ENCODE measurements around the gene HNRNPU. TPM values are rescaled to one million over a fixed set of nuclear protein-coding genes. Genes with fewer than 3 reads are reported as not detected.

HNRNPU gene
- total RNA-seq, 4 donors from 2014 or later = 275 to 441 (median 310) TPM

DNA sequence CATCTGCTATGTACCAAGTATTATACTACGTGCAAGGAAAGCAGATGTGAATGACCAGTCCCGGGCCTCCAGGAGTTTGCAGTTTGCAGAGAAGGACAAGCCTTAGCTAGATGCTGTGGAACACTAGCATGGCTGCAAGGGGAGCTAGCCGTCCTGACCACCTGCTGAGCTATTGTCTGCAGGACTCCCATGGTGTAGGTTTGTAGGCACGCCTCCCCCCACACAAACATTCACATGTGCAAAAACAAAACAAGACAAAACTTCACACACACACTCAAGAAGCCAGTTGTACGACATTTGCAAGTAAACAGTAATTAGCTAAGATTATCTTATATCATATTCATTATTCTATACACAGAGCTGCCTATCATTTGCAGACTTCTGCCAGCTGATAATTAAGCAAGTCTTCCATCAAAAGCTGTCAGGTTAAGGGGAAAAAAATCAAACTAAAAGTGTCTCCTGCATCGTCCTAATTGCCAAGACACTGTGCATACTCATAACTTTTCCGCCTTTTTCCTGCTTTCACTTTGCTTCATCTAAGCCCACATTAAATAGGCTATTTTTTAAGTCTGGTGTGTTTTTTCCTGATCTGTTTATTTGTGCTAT, 10.7 kb upstream of the HNRNPU start:
- Histone ChIP-seq H3K27ac (no peak overlapping the region), H3K4me3 (no peak overlapping the region), H3K36me3 (no peaks in the 10 kb centered on the region), H3K4me1 (no peaks in the 10 kb centered on the region), H3K27me3 (no peaks in the 10 kb centered on the region), H3K9me3 (no peaks in the 10 kb centered on the region)
- no peak for DNase-seq (ENCODE audit: low spot score in 2 of 2)
- TF ChIP-seq POLR2AphosphoS5 (IDR thresholded peaks at IDR 0.05) (no peak), EP300 (IDR thresholded peaks at IDR 0.05) (no peak), POLR2A (IDR thresholded peaks at IDR 0.05) (no peak)
- TF ChIP-seq, protein P1, sequence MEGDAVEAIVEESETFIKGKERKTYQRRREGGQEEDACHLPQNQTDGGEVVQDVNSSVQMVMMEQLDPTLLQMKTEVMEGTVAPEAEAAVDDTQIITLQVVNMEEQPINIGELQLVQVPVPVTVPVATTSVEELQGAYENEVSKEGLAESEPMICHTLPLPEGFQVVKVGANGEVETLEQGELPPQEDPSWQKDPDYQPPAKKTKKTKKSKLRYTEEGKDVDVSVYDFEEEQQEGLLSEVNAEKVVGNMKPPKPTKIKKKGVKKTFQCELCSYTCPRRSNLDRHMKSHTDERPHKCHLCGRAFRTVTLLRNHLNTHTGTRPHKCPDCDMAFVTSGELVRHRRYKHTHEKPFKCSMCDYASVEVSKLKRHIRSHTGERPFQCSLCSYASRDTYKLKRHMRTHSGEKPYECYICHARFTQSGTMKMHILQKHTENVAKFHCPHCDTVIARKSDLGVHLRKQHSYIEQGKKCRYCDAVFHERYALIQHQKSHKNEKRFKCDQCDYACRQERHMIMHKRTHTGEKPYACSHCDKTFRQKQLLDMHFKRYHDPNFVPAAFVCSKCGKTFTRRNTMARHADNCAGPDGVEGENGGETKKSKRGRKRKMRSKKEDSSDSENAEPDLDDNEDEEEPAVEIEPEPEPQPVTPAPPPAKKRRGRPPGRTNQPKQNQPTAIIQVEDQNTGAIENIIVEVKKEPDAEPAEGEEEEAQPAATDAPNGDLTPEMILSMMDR (IDR thresholded peaks at IDR 0.05) = no peak
- 80% methylated on average over 7 of the region's 7 CpGs for WGBS

DNA sequence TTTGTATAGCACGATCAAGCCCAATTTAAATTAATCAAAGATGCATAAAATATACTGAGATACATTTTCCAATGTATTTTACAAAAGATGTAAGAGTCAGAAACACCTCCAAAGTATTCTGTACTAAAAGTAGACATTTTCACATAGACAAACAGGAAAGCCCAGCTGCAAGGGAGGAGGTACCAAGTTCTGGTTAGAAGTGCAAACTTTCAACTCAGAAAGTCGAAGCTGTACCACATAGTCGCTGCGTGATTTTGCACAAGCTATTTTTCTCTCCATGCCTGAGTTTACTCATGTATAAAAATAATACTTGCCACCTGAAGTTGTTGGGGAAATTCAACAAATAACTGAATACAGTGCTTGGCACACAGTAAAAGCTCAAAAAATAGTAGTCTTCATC, 5.6 kb upstream of the HNRNPU start:
- Histone ChIP-seq H3K27ac (no peak overlapping the region), H3K27me3 (no peaks in the 10 kb centered on the region), H3K9me3 (no peaks in the 10 kb centered on the region), H3K4me1 (peaks cover 13% of the 10 kb centered on the region), H3K4me3 (no peak overlapping the region), H3K36me3 (no peaks in the 10 kb centered on the region)
- WGBS = 97% methylated on average over 4 of the region's 4 CpGs
- DNase-seq (ENCODE audit: low spot score in 2 of 2) = no peak
- TF ChIP-seq EP300 (IDR thresholded peaks at IDR 0.05) (no peak), POLR2AphosphoS5 (IDR thresholded peaks at IDR 0.05) (no peak), POLR2A (IDR thresholded peaks at IDR 0.05) (no peak)
- TF ChIP-seq, protein P1 (IDR thresholded peaks at IDR 0.05) = no peak

DNA sequence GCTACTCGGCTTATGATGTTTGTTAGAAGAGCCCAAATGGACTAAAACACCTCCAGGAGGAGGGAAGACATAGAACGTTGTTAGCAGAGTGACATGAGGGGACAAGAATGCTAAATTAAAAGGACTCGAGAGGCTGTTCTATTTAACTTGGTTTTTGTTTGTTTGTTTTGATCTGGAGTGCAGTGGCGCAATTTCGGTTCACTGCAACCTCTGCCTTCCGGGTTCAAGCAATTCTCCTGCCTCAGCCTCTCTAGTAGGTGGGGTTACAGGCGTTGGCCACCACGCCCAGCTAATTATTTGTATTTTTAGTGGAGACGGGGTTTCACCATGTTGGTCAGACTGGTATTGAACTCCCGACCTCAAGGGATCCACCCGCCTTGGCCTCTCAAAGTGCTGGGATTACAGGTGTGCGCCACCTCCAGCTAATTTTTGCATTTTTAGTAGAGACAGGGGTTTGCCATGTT, 5.1 kb upstream of the HNRNPU start:
- 92% methylated on average over 12 of the region's 12 CpGs for WGBS
- Histone ChIP-seq H3K27me3 (no peaks in the 10 kb centered on the region), H3K4me3 (no peak overlapping the region), H3K4me1 (peaks cover 14% of the 10 kb centered on the region), H3K27ac (no peak overlapping the region), H3K9me3 (no peaks in the 10 kb centered on the region), H3K36me3 (no peaks in the 10 kb centered on the region)
- TF ChIP-seq EP300 (IDR thresholded peaks at IDR 0.05) = no peak
- TF ChIP-seq POLR2A (IDR thresholded peaks at IDR 0.05) = no peak
- TF ChIP-seq, protein P1 (IDR thresholded peaks at IDR 0.05) = no peak
- no peak for TF ChIP-seq POLR2AphosphoS5 (IDR thresholded peaks at IDR 0.05)
- DNase-seq (ENCODE audit: low spot score in 2 of 2) = no peak

DNA sequence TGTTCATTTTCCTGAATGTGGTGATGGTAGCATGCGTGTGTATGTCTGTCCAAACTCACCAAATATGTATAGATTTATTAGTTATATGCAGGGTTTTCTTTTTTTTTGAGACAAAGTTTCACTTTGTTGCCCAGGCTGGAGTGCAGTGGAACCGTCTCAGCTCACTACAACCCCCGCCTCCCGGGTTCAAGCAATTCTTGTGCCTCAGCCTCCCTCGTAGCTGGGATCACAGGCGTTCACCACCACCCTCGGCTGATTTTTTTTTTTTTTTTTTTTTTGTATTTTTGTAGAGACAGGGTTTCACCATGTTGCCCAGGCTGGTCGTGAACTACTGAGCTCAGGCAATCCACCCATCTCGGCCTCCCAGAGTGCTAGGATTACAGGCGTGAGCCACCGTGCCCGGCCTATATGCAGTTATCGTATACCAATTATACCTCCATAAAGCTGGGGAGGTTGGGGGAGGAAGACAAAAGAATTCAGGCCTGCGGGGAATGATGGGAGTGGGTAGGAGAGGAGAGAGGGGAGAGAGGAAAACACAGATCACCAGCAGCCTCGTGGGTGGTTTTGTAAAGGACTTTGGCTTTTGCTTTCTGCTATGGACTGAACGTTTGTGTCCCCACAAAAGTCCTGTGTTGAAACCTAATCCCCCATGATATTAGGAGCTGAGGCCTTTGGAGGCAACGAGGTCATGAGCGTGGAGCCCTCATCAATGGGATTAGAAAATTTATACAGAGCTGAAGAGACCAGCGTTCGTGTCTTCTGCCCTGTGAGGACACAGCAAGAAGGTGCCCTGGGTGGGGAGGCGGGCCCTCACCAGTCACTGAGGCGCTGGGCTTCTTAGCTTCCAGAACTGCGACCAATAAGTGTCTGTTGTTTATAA, 4.4 kb upstream of the HNRNPU start:
- Histone ChIP-seq H3K9me3 (no peaks in the 10 kb centered on the region), H3K27ac (no peak overlapping the region), H3K4me1 (peaks cover 14% of the 10 kb centered on the region), H3K4me3 (no peak overlapping the region), H3K27me3 (no peaks in the 10 kb centered on the region), H3K36me3 (no peaks in the 10 kb centered on the region)
- 96% methylated on average over 23 of the region's 23 CpGs for WGBS
- no peak for DNase-seq (ENCODE audit: low spot score in 2 of 2)
- TF ChIP-seq POLR2AphosphoS5 (IDR thresholded peaks at IDR 0.05) (no peak), EP300 (IDR thresholded peaks at IDR 0.05) (no peak), POLR2A (IDR thresholded peaks at IDR 0.05) (no peak)
- TF ChIP-seq, protein P1 (IDR thresholded peaks at IDR 0.05) = no peak

DNA sequence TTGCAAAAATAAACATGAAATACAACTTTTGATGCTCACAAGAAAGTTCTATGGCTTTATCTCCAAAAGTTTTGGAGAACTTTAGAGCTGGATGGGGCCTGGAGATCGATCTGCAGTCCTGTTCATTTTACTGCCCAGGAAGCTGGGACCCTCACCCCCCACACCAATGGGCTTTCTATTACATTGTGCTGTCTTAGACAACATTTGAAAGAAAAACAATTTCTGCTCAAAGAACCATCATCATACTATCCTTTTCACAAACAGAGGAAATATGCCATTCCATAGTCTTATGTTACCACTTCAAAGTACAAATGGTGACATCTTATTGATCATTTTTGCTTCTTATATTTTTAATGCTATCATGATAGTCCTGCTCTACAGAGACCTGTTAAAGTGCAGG, 2.0 kb upstream of the HNRNPU start:
- no peak for DNase-seq (ENCODE audit: low spot score in 2 of 2)
- H3K36me3 ChIP-seq = no peaks in the 10 kb centered on the region
- TF ChIP-seq EP300 (IDR thresholded peaks at IDR 0.05) (no peak), POLR2A (IDR thresholded peaks at IDR 0.05) (no peak), POLR2AphosphoS5 (IDR thresholded peaks at IDR 0.05) (no peak)
- TF ChIP-seq, protein P1 (IDR thresholded peaks at IDR 0.05) = no peak
- H3K4me1 ChIP-seq = peaks cover 21% of the 10 kb centered on the region
- H3K4me3 ChIP-seq = no peak overlapping the region
- no peaks in the 10 kb centered on the region for H3K9me3 ChIP-seq
- 96% methylated on average over 1 of the region's 1 CpG for WGBS
- H3K27ac ChIP-seq = no peak overlapping the region
- H3K27me3 ChIP-seq = no peaks in the 10 kb centered on the region
